ENCODE measurements around the gene RAB3C. TPM values are rescaled to one million over a fixed set of nuclear protein-coding genes. Genes with fewer than 3 reads are reported as not detected.
"Not testable (repeated sequence)": the region's sequence is repeated elsewhere in the genome, so short reads cannot be mapped to it uniquely, and the experiment has no call there.

The RAB3C gene
- polyA plus RNA-seq, 1 donor (not counting 4 experiments of a cell fraction or from before 2014, with no cell fraction given), result not detected

- FAIRE-seq, result no peak
- no peaks in the 10 kb centered on the region for H3K4me1 ChIP-seq (ENCODE audit: control insufficient read depth, extremely low read depth, insufficient read depth, low read length)
- no peak overlapping the region for H3K9ac ChIP-seq (ENCODE audit: control insufficient read depth, extremely low read depth, insufficient read depth, low read length)
- H3K27ac ChIP-seq (ENCODE audit: control insufficient read depth, insufficient read depth, low read length), result no peak overlapping the region
- DNase-seq (ENCODE audit: low read depth, low spot score), result no peak
- H3K79me2 ChIP-seq (ENCODE audit: control insufficient read depth, insufficient read depth, low read length), result no peaks in the 10 kb centered on the region
- H3K9me3 ChIP-seq (ENCODE audit: control insufficient read depth, low read depth, low read length), result no peaks in the 10 kb centered on the region
- no peak overlapping the region for H3K4me2 ChIP-seq (ENCODE audit: control insufficient read depth, extremely low read depth, insufficient read depth, low read depth, low read length)
- TF ChIP-seq CTCF (optimal IDR thresholded peaks at IDR 0.05 in 1 of 3, IDR thresholded peaks at IDR 0.05 in 1 of 3, conservative IDR thresholded peaks at IDR 0.05 in 1 of 3; ENCODE audit: extremely low read depth in 1 of 3, insufficient read depth in 2 of 3, low read length in 3 of 3) (no peak), EZH2 (IDR thresholded peaks at IDR 0.05; ENCODE audit: low read length) (no peak)
- dilution Hi-C loops (cut with MboI; ENCODE audit: extremely low pct_ligation_motif_present, low sequenced_read_pairs), result no loop called here
- H3K4me3 ChIP-seq (ENCODE audit: control insufficient read depth in 2 of 3, extremely low read depth in 1 of 3, insufficient read depth in 2 of 3, low read depth in 1 of 3, low read length in 3 of 3), result no peak overlapping the region
- no peaks in the 10 kb centered on the region for H3K27me3 ChIP-seq (ENCODE audit: control insufficient read depth, extremely low read depth, insufficient read depth, low read length)
- no peaks in the 10 kb centered on the region for H4K20me1 ChIP-seq (ENCODE audit: control insufficient read depth, extremely low read depth, insufficient read depth, low read length)
- H3K9me1 ChIP-seq (ENCODE audit: control insufficient read depth, extremely low read depth, insufficient read depth, low read length), result no peaks in the 10 kb centered on the region
- no peak overlapping the region for H2AFZ ChIP-seq (ENCODE audit: control insufficient read depth, low read length)
- no peaks in the 10 kb centered on the region for H3K36me3 ChIP-seq (ENCODE audit: control insufficient read depth in 2 of 2, extremely low read depth in 1 of 2, insufficient read depth in 2 of 2, low read length in 2 of 2)
These were observed 123.9 kb downstream of the RAB3C start for GRCh38 chr5:58706736-58707135.

GRCh38 chr5:58708456-58708855, 125.6 kb downstream of the RAB3C start:
- Histone ChIP-seq H3K36me3 (ENCODE audit: control insufficient read depth in 2 of 2, extremely low read depth in 1 of 2, insufficient read depth in 2 of 2, low read length in 2 of 2) (no peaks in the 10 kb centered on the region), H3K9me1 (ENCODE audit: control insufficient read depth, extremely low read depth, insufficient read depth, low read length) (no peaks in the 10 kb centered on the region), H3K9me3 (ENCODE audit: control insufficient read depth, low read depth, low read length) (no peaks in the 10 kb centered on the region), H3K4me3 (ENCODE audit: control insufficient read depth in 2 of 3, extremely low read depth in 1 of 3, insufficient read depth in 2 of 3, low read depth in 1 of 3, low read length in 3 of 3) (no peak overlapping the region), H2AFZ (ENCODE audit: control insufficient read depth, low read length) (no peak overlapping the region), H4K20me1 (ENCODE audit: control insufficient read depth, extremely low read depth, insufficient read depth, low read length) (no peaks in the 10 kb centered on the region), H3K27me3 (ENCODE audit: control insufficient read depth, extremely low read depth, insufficient read depth, low read length) (no peaks in the 10 kb centered on the region), H3K9ac (ENCODE audit: control insufficient read depth, extremely low read depth, insufficient read depth, low read length) (no peak overlapping the region), H3K4me1 (ENCODE audit: control insufficient read depth, extremely low read depth, insufficient read depth, low read length) (no peaks in the 10 kb centered on the region), H3K4me2 (ENCODE audit: control insufficient read depth, extremely low read depth, insufficient read depth, low read depth, low read length) (no peak overlapping the region), H3K27ac (ENCODE audit: control insufficient read depth, insufficient read depth, low read length) (no peak overlapping the region), H3K79me2 (ENCODE audit: control insufficient read depth, insufficient read depth, low read length) (no peaks in the 10 kb centered on the region)
- FAIRE-seq, result no peak
- DNase-seq (ENCODE audit: low read depth, low spot score), result no peak
- dilution Hi-C loops (cut with MboI; ENCODE audit: extremely low pct_ligation_motif_present, low sequenced_read_pairs), result no loop called here
- TF ChIP-seq EZH2 (IDR thresholded peaks at IDR 0.05; ENCODE audit: low read length) (no peak), CTCF (optimal IDR thresholded peaks at IDR 0.05 in 1 of 3, IDR thresholded peaks at IDR 0.05 in 1 of 3, conservative IDR thresholded peaks at IDR 0.05 in 1 of 3; ENCODE audit: extremely low read depth in 1 of 3, insufficient read depth in 2 of 3, low read length in 3 of 3) (no peak)

GRCh38 chr5:58710425-58710824, 127.5 kb downstream of the RAB3C start:
- H3K36me3 ChIP-seq (ENCODE audit: control insufficient read depth in 2 of 2, extremely low read depth in 1 of 2, insufficient read depth in 2 of 2, low read length in 2 of 2); FAIRE-seq; H3K4me3 ChIP-seq (ENCODE audit: control insufficient read depth in 2 of 3, extremely low read depth in 1 of 3, insufficient read depth in 2 of 3, low read depth in 1 of 3, low read length in 3 of 3); H3K79me2 ChIP-seq (ENCODE audit: control insufficient read depth, insufficient read depth, low read length); H3K9me3 ChIP-seq (ENCODE audit: control insufficient read depth, low read depth, low read length); DNase-seq (ENCODE audit: low read depth, low spot score); H4K20me1 ChIP-seq (ENCODE audit: control insufficient read depth, extremely low read depth, insufficient read depth, low read length); dilution Hi-C loops (cut with MboI; ENCODE audit: extremely low pct_ligation_motif_present, low sequenced_read_pairs); H3K9me1 ChIP-seq (ENCODE audit: control insufficient read depth, extremely low read depth, insufficient read depth, low read length); H3K4me2 ChIP-seq (ENCODE audit: control insufficient read depth, extremely low read depth, insufficient read depth, low read depth, low read length); H3K9ac ChIP-seq (ENCODE audit: control insufficient read depth, extremely low read depth, insufficient read depth, low read length); H2AFZ ChIP-seq (ENCODE audit: control insufficient read depth, low read length); H3K27me3 ChIP-seq (ENCODE audit: control insufficient read depth, extremely low read depth, insufficient read depth, low read length); H3K4me1 ChIP-seq (ENCODE audit: control insufficient read depth, extremely low read depth, insufficient read depth, low read length); H3K27ac ChIP-seq (ENCODE audit: control insufficient read depth, insufficient read depth, low read length): not testable (repeated sequence)
